ENCODE measurements around the gene CIAPIN1.

CIAPIN1 gene

GRCh38 chr16:57383276-57384247 is 63.6 kb downstream of the CIAPIN1 start:
- no peak for DNase-seq (ENCODE audit: low read depth in 2 of 2)

GRCh38 chr16:57382535-57383275 is 64.5 kb downstream of the CIAPIN1 start:
- DNase-seq (ENCODE audit: low read depth in 2 of 2), result no peak

- no peak for DNase-seq (ENCODE audit: low read depth in 2 of 2)
These were observed 65.2 kb downstream of the CIAPIN1 start for GRCh38 chr16:57381791-57382534.

GRCh38 chr16:57380671-57381462 is 66.3 kb downstream of the CIAPIN1 start:
- no peak for DNase-seq (ENCODE audit: low read depth in 2 of 2)

GRCh38 chr16:57379579-57379978 is 67.6 kb downstream of the CIAPIN1 start:
- no peak for DNase-seq (ENCODE audit: low read depth in 2 of 2)

All from stimulated activated CD8-positive, alpha-beta memory T cell treated with anti-CD3 and anti-CD28 coated beads, Interleukin-15, amount 100 ng/mL, for 48 hours (primary cell).